PC-9 (cell line): ENCODE measurements around the gene DMRTA2.

Experiments used
- CTCF ChIP-seq: fragments of 200-600 bp; sonication (generic); conservative IDR thresholded peaks from 2 replicates; pipeline ENCODE4 v1.6.1; 2017; ENCODE audit warnings: mixed run types, antibody characterized with exemption, mild to moderate bottlenecking, moderate library complexity
- EZH2 ChIP-seq: fragments of 200-600 bp; sonication (generic); IDR thresholded peaks from 2 replicates; pipeline ENCODE4 v1.8.0; 2017; ENCODE audit warnings: antibody characterized with exemption, low read depth

- TF ChIP-seq EZH2 = no peak
- TF ChIP-seq CTCF = no peak
Measured at GRCh38 chr1:50424045-50424883, 1.0 kb upstream of the DMRTA2 start.
